Breast epithelium (tissue), 3 donors: Measurements from ENCODE around the gene CPA5.

ENCODE experiments used
- CTCF ChIP-seq, 3 donors: fragments of 450-650 bp; IDR thresholded peaks; one replicate each; pipeline ENCODE4 v1.5.1; 2016 to 2017; ENCODE audit warnings: antibody characterized with exemption in 3 of 3, mild to moderate bottlenecking in 3 of 3, moderate library complexity in 3 of 3
- POLR2A ChIP-seq: fragments of 450-650 bp; IDR thresholded peaks from one replicate; pipeline ENCODE4 v1.6.1; 2016; ENCODE audit warnings: antibody characterized with exemption, mild to moderate bottlenecking, moderate library complexity

- no peak for TF ChIP-seq CTCF (IDR thresholded peaks at IDR 0.05)
- no peak for TF ChIP-seq POLR2A
Observed at GRCh38 chr7:130349911-130350782, 5.5 kb downstream of the CPA5 start.
